Endothelial cell of umbilical vein (primary cell): Measurements from ENCODE around the gene NGEF. TPM values are rescaled to one million over a fixed set of nuclear protein-coding genes. Genes with fewer than 3 reads are reported as not detected.

Experiments
- BruUV-seq: library from RNA; stranded (reverse); fragments of 400-500 nt; replicated peaks from 2 replicates; lab custom pipeline; 2021; lab: Mats Ljungman, UMichigan
- CTCF ChIA-PET: fragments of 300-600, 350-600 bp; sonication (Branson Sonifier 250); formaldehyde crosslinking; loops from one replicate; lab custom pipeline; 2021; ENCODE audit warnings: antibody characterized with exemption, inconsistent platforms; lab: Charles Lee
- POLR2A ChIA-PET: fragments of 300-600, 350-600 bp; sonication (Branson Sonifier 250); formaldehyde crosslinking; loops from one replicate; lab custom pipeline; 2021; ENCODE audit warnings: antibody characterized with exemption, inconsistent platforms; lab: Charles Lee
- DNase-seq: peaks from one replicate; pipeline ENCODE4 v3.0.0-alpha.2; 2011; ENCODE audit warnings: low read depth, low spot score
- FAIRE-seq: peaks from 2 replicates; lab custom pipeline; 2011; peaks lifted over from hg19 to GRCh38; lab: Jason Lieb, UNC
- H2AFZ ChIP-seq: 2 replicates; pipeline ENCODE4 v1.6.0; 2012; ENCODE audit warnings: low read depth, low read length, control low read depth, inconsistent platforms
- H3K27ac ChIP-seq: 2 replicates; pipeline ENCODE4 v1.5.1; 2011; ENCODE audit warnings: low read depth, mild to moderate bottlenecking, control low read depth, low read length, moderate library complexity; ENCODE audit not compliant: insufficient read depth
- H3K27me3 ChIP-seq, 2 experiments: 2 replicates each; pipeline versions ENCODE4 v1.6.0 to v1.6.1; 2011; ENCODE audit warnings: low read length in 2 of 2, mixed read lengths in 1 of 2; ENCODE audit not compliant: control insufficient read depth in 2 of 2, insufficient read depth in 2 of 2
- H3K36me3 ChIP-seq, 2 experiments: 2 replicates in 1 of 2; 3 replicates in 1 of 2; pipeline ENCODE4 v1.5.1; 2011; ENCODE audit warnings: low read length in 2 of 2, mild to moderate bottlenecking in 1 of 2, moderate library complexity in 1 of 2; ENCODE audit not compliant: control insufficient read depth in 2 of 2, insufficient read depth in 2 of 2; ENCODE audit errors: extremely low read depth in 1 of 2
- H3K4me1 ChIP-seq: 3 replicates; pipeline ENCODE4 v1.5.1; 2011; ENCODE audit warnings: mild to moderate bottlenecking, low read length; ENCODE audit not compliant: control insufficient read depth, insufficient read depth; ENCODE audit errors: extremely low read depth
- H3K4me2 ChIP-seq: 2 replicates; pipeline ENCODE4 v1.6.1; 2011; ENCODE audit warnings: low read length, control low read depth, mixed read lengths; ENCODE audit not compliant: insufficient read depth
- H3K4me3 ChIP-seq, 3 experiments: fragments of 200-600 bp in 1 of 3; sonication (generic), shearing (Covaris generic) in 1 of 3; replicated peaks in 1 of 3; 2 replicates each; pipeline ENCODE4 v1.5.1; 2011 to 2016; ENCODE audit warnings: control low read depth in 3 of 3, low read length in 3 of 3, mild to moderate bottlenecking in 2 of 3, inconsistent platforms in 1 of 3, low read depth in 1 of 3, moderate library complexity in 1 of 3; ENCODE audit not compliant: insufficient read depth in 1 of 3
- H3K79me2 ChIP-seq: 2 replicates; pipeline ENCODE4 v1.6.0; 2012; ENCODE audit warnings: low read length, inconsistent platforms; ENCODE audit not compliant: control insufficient read depth, insufficient read depth
- H3K9ac ChIP-seq: replicated peaks from 2 replicates; pipeline ENCODE3; 2011; ENCODE audit warnings: low read length, control low read depth; ENCODE audit not compliant: insufficient read depth; ENCODE audit errors: extremely low read depth
- H3K9me1 ChIP-seq: replicated peaks from 3 replicates; pipeline ENCODE4 v1.6.0; 2011; ENCODE audit warnings: mild to moderate bottlenecking, low read length; ENCODE audit not compliant: control insufficient read depth, insufficient read depth; ENCODE audit errors: extremely low read depth
- H3K9me3 ChIP-seq: replicated peaks from 2 replicates; pipeline ENCODE4 v1.5.1; 2012; ENCODE audit warnings: low read length, inconsistent platforms; ENCODE audit not compliant: control insufficient read depth, insufficient read depth
- H4K20me1 ChIP-seq: replicated peaks from 2 replicates; pipeline ENCODE3; 2011; ENCODE audit warnings: mild to moderate bottlenecking, low read length; ENCODE audit not compliant: control insufficient read depth, insufficient read depth; ENCODE audit errors: extremely low read depth
- CTCF ChIP-seq, 2 donors: IDR thresholded peaks; 1 replicate in 1 of 2; 2 replicates in 1 of 2; pipeline ENCODE4 v1.5.1; 2011; ENCODE audit warnings: low read length in 2 of 2, mild to moderate bottlenecking in 2 of 2, moderate library complexity in 2 of 2, control low read depth in 1 of 2, inconsistent platforms in 1 of 2, low read depth in 1 of 2; ENCODE audit not compliant: insufficient read depth in 1 of 2; ENCODE audit errors: extremely low read depth in 1 of 2
- EZH2 ChIP-seq: IDR thresholded peaks from 2 replicates; pipeline ENCODE4 v1.6.1; 2012; ENCODE audit warnings: borderline replicate concordance, low read depth, mild to moderate bottlenecking, moderate library complexity, low read length, inconsistent platforms; ENCODE audit not compliant: severe bottlenecking
- FOS ChIP-seq: IDR thresholded peaks from 2 replicates; pipeline ENCODE4 v1.6.1; 2011; ENCODE audit warnings: mild to moderate bottlenecking, low read length, moderate library complexity, borderline replicate concordance; ENCODE audit not compliant: insufficient read depth
- GATA2 ChIP-seq: IDR thresholded peaks from 2 replicates; pipeline ENCODE4 v1.7.0; 2011; ENCODE audit warnings: low read depth, mild to moderate bottlenecking, moderate library complexity, mixed read lengths, low read length; ENCODE audit not compliant: insufficient read length, insufficient read depth
- JUN ChIP-seq: IDR thresholded peaks from 2 replicates; pipeline ENCODE4 v1.6.1; 2011; ENCODE audit warnings: borderline replicate concordance, low read depth; ENCODE audit not compliant: insufficient read length, insufficient read depth
- MAX ChIP-seq: IDR thresholded peaks from 2 replicates; pipeline ENCODE4 v1.6.1; 2011; ENCODE audit not compliant: insufficient read depth, insufficient read length
- MYC ChIP-seq: IDR thresholded peaks from one replicate; pipeline ENCODE4 v1.6.1; 2011; ENCODE audit warnings: mild to moderate bottlenecking, low read depth, low read length
- POLR2A ChIP-seq: IDR thresholded peaks from 2 replicates; pipeline ENCODE4 v1.6.1; 2012; ENCODE audit warnings: low read depth, mild to moderate bottlenecking, control low read depth, low read length
- POLR2AphosphoS5 ChIP-seq: IDR thresholded peaks from 2 replicates; pipeline ENCODE4 v1.6.1; 2012; ENCODE audit warnings: low read depth, mild to moderate bottlenecking, control low read depth, low read length, moderate library complexity; ENCODE audit not compliant: insufficient read depth
- dilution Hi-C: fragments of 300-500 bp; cut with MboI; formaldehyde crosslinking; loops from one replicate; pipeline ENCODE4 v1.15.0; 2019; ENCODE audit warnings: low sequenced_read_pairs; ENCODE audit not compliant: extremely low pct_ligation_motif_present
- intact Hi-C: fragments of 100-400 bp; cut with micrococcal nuclease; formaldehyde crosslinking; loops from one replicate; pipeline ENCODE4 v1.10.0; 2022
- polyA plus RNA-seq, 4 experiments: library from polyadenylated mRNA; depleted of rRNA in 3 of 4; stranded (reverse) in 3 of 4; unstranded in 1 of 4; fragments of >200 nt; gene quantifications; 2 replicates each; pipeline versions ENCODE4 v1.2.1 to v1.2.3, GENCODE V29; 2011 to 2012; ENCODE audit warnings: missing spikeins in 1 of 4
- total RNA-seq: library from RNA; stranded (reverse); gene quantifications from 2 replicates; pipeline ENCODE4 v1.2.3, GENCODE V29; 2021

Gene NGEF
- total and polyA plus RNA-seq, 2 donors (not counting 3 experiments of a cell fraction or from before 2014, with no cell fraction given) = 0.22 to 0.41 TPM

GRCh38 chr2:232998666-232998985 lies 14.4 kb downstream of the NGEF start:
- no peak overlapping the region for H2AFZ ChIP-seq
- CTCF ChIA-PET = no interaction called here
- H3K27ac ChIP-seq = no peak overlapping the region
- no peaks in the 10 kb centered on the region for H4K20me1 ChIP-seq
- DNase-seq (no peak), FAIRE-seq (no peak)
- no TSS peak for BruUV-seq
- H3K79me2 ChIP-seq = no peaks in the 10 kb centered on the region
- H3K4me3 ChIP-seq = no peak overlapping the region
- TF ChIP-seq CTCF (IDR thresholded peaks at IDR 0.05; ENCODE audit: extremely low read depth in 1 of 2, insufficient read depth in 1 of 2, low read depth in 1 of 2, low read length in 2 of 2) (no peak), MYC (no peak), FOS (no peak), POLR2A (no peak), POLR2AphosphoS5 (no peak), MAX (no peak), JUN (no peak), EZH2 (no peak), GATA2 (no peak)
- no peak overlapping the region for H3K4me2 ChIP-seq
- intact Hi-C loops = no loop called here
- no peak overlapping the region for H3K9ac ChIP-seq
- H3K36me3 ChIP-seq = no peaks in the 10 kb centered on the region
- H3K27me3 ChIP-seq = no peaks in the 10 kb centered on the region
- no peaks in the 10 kb centered on the region for H3K9me1 ChIP-seq
- no peaks in the 10 kb centered on the region for H3K9me3 ChIP-seq
- POLR2A ChIA-PET = no interaction called here
- H3K4me1 ChIP-seq = no peaks in the 10 kb centered on the region
- dilution Hi-C loops = no loop called here
